HG03442 (cell line): Measurements from ENCODE around the gene ZNF77.
"Not testable (repeated sequence)": the region's sequence is repeated elsewhere in the genome, so short reads cannot be mapped to it uniquely, and the experiment has no call there.

ENCODE experiments used
- ATAC-seq: cut with Tn5 transposase; IDR thresholded peaks from one replicate; pipeline ENCODE4 v1.9.1; 2021; ENCODE audit warnings: mild to moderate bottlenecking, moderate library complexity; ENCODE audit not compliant: unreplicated experiment

Gene ZNF77

GRCh38 chr19:2944775-2945574 is at the start of gene ZNF77:
Gene ZNF77 (minus strand): TSS chr19:2944971. CDS start chr19:2944840, 131 bp downstream.
- peak; percentile 91 for ATAC-seq

GRCh38 chr19:2993579-2993978 is 48.8 kb upstream of the ZNF77 start:
- ATAC-seq: no peak

DNA sequence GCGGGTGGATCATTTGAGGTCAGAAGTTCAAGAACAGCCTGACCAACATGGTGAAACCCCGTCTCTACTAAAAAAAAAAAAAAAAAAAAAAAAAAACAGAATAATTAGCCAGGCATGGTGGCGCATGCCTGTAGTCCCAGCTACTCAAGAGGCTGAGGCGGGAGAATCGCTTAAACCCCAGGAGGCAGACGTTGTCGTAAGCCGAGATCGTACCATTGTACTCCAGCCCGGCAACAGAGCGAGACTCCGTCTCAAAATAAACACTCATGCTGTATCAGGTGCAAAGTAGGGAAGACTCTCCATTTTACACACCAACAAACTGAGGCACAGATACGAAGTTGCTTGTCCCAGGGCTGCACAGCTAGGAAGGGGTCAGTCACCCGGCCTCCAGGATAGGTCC is 48.2 kb upstream of the ZNF77 start:
- ATAC-seq: no peak

GRCh38 chr19:2992333-2992732 is 47.6 kb upstream of the ZNF77 start:
- not testable (repeated sequence) for ATAC-seq

- no peak for ATAC-seq
Measured at GRCh38 chr19:2989236-2989946, 44.6 kb upstream of the ZNF77 start.

- no peak for ATAC-seq
Measured at GRCh38 chr19:2988568-2988967, 43.8 kb upstream of the ZNF77 start.

DNA sequence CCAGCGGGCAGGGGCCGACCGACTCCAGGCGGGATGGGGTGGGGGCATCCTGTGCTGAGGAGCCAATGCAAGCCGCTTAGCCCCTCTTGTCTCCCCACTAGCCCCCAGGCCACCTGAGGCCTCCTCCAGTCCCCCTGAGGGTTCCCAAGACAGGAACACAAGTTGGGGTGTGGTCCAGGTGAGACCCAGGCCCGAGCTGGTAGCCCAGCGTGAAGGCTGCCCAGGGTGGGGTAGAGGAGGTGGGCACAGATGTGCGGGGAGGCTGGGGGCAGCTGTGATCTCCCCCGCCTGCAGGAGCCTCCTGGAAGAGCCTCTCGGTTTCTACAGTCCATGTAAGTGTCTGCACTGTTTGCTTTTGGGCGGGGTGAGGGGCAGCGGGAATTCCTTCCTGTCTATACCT is 43.0 kb upstream of the ZNF77 start:
- ATAC-seq: no peak

GRCh38 chr19:2986951-2987524 is 42.3 kb upstream of the ZNF77 start:
- no peak for ATAC-seq

DNA sequence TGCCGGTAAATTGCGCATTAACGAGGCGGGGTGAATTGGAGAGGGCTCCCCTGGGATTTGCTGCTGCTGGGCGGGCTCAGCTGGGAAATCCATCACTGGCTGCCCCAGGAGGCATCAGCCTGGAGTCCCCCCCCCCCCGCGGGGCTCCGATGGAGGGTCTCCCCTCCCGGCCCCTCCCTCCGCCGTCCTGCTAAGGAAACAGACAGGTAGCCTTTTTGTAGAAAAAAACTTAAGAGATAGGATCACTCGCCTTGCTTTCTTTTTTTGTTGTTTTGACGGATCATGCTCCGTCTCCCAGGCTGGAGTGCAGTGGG is 39.4 kb upstream of the ZNF77 start:
- ATAC-seq: no peak

DNA sequence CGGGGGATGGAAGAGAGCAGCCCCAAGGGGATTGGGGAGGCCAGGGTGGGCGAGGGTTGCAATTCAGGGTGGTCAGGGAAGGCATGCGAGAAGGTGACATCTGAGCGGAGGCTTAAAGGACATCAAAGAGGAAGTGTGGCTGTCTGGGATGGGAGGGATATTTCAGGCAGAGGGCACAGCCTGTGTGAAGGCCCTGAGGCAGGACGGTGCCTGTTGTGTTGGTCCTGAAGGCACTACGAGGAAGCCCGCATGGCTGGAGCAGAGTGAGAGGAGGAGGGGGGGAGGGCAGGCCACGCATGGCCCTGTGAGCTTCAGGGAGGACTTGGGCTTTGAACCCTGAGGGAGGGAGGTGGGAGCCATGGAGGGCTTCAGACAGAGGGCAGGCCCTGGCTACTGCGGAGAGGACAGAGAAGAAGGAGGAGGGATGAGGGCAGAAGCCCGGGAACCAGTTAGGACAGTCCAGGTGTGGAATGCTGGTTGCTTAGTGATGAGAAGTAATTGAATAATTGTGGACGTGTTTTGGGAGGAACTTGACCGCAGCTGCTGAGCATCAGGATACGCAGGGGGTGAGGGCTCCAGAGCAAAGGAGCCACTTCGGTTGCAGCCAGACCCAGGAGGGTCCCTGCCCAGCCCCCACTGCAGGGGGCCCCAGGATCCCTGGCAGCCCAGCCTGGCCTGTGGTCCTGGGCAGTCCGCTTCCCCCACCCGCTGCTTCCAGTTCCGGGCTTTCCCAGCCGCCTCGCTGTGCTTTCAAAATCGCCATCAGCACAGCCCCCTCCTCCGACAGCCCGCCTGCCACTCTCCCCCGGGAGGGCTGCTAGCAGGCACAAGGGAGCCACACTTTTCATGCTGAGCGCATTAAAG is 38.8 kb upstream of the ZNF77 start:
- no peak for ATAC-seq

- no peak for ATAC-seq
Measured at GRCh38 chr19:2982983-2983350, 38.2 kb upstream of the ZNF77 start.

GRCh38 chr19:2982561-2982960 is 37.8 kb upstream of the ZNF77 start:
- no peak for ATAC-seq

DNA sequence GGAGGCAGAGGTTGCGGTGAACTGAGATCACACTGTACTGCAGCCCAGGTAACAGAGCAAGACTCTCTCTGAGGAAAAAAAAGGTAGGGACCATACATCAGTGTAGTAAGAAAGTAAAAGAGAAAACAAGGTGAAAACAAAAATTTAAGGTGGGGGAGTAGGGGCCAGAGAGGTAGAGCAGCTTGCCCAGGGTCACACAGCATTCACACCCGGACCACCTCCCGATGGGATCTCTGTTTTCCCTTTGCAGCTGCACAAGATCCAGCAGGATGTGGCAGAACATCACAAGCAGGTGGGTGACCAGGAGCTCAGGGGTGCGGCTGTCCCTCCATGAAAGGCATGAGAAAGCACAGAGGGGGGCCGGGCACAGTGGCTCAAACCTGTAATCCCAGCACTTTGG is 37.1 kb upstream of the ZNF77 start:
- no peak for ATAC-seq

GRCh38 chr19:2978772-2979171 is 34.0 kb upstream of the ZNF77 start:
- ATAC-seq: no peak

- ATAC-seq: no peak
Measured at GRCh38 chr19:2978166-2978767, 33.5 kb upstream of the ZNF77 start.

GRCh38 chr19:2977746-2978138 is 33.0 kb upstream of the ZNF77 start:
- ATAC-seq: no peak

DNA sequence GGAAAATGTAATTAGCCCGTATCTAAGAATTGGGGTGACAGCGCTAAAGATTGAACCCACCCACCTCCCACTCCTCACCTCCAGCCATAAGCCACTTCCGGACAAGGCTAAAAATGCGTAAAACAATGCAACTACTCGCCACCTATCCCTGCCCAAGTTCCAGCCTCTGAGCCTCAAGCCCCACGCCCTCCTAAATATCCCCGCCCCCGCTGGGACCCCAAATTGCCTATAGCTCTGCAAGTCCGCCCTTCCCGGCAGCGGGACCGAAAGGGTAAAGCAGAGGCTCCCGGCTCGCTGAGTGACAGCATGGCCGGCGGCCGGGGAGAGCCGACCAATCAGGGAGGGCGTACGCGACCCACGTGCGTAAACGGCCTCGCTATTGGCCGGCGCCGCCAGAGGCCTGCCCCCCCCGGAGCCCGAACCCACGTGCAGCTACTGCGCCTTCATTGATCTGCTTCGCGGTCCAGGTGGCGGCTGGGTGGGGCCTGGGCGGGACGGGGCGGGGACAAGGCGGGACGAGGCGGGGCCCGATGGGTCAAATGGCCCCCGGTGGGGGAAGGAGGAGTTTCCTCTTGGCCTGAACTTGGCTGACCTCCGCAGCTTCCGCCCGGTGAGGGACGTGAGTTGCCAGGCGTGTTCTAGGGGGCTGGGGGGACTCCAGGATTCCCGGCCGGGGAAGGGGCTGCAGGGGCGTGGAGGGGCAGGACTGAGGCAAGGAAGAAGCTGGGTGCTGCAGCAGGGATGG is 32.4 kb upstream of the ZNF77 start, which contains the start of gene TLE6:
Gene TLE6, plus strand, starts transcription at position 564 of the 745 bp plus-strand sequence. CDS start 670 bp downstream, outside the sequence.
- ATAC-seq: peak; percentile 87

- ATAC-seq: no peak
Measured at GRCh38 chr19:2976609-2977000, 31.8 kb upstream of the ZNF77 start.

DNA sequence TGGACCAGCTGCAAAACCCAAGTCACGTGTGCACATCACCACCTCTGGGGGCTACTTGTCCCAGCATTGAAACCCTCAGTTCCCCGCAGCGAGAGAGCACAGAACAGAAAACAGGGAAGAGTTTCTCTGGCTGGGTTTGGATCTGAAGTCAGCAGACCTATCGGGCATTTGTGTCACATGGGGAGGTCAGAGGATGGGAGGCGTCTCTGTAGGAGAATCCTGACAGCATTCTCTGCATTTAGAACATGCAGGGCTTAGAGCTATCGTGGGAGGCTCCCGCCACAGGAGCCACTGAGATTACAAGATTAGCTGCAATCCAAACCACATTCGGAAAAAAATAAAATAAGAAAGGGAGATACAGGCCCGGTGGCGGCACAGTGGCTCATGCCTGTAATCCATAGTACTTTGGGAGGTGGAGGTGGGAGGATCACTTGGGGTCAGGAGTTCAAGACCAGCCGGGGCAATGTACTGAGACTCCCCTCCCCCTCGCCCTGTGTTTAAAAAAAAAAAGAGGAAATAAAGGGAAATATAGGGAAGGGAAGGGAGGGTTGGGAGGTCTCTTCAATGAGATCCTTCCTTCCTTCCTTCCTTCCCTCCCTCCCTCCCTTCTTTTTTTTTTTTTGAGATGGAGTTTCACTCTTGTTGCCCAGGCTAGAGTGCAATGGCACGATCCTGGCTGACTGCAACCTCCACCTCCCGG is 29.7 kb upstream of the ZNF77 start:
- ATAC-seq: no peak
